Kidney epithelial cell (primary cell): ENCODE measurements around the gene CCDC158. TPM values are rescaled to one million over a fixed set of nuclear protein-coding genes. Genes with fewer than 3 reads are reported as not detected.
"Not testable (repeated sequence)": the region's sequence is repeated elsewhere in the genome, so short reads cannot be mapped to it uniquely, and the experiment has no call there.

Source experiments
- DNase-seq: peaks from one replicate; pipeline ENCODE4 v3.0.0-alpha.2; 2010; ENCODE audit warnings: low read depth
- H3K27me3 ChIP-seq: 2 replicates; pipeline ENCODE4 v1.6.0; 2011; ENCODE audit warnings: low read length; ENCODE audit not compliant: control insufficient read depth, insufficient read depth
- H3K36me3 ChIP-seq: 2 replicates; pipeline ENCODE4 v1.5.1; 2011; ENCODE audit warnings: low read length; ENCODE audit not compliant: control insufficient read depth, insufficient read depth
- H3K4me3 ChIP-seq: 2 replicates; pipeline ENCODE4 v1.5.1; 2011; ENCODE audit warnings: low read depth, mild to moderate bottlenecking, control low read depth, low read length
- CTCF ChIP-seq: IDR thresholded peaks from 2 replicates; pipeline ENCODE4 v1.5.1; 2011; ENCODE audit warnings: mild to moderate bottlenecking, moderate library complexity, low read length, control low read depth, inconsistent platforms; ENCODE audit not compliant: insufficient read depth, poor library complexity, severe bottlenecking
- total RNA-seq: library from RNA; depleted of rRNA; stranded (reverse); fragments of >200 nt; gene quantifications from 2 replicates; pipeline ENCODE4 v1.2.3, GENCODE V29; 2015

Gene CCDC158
- total RNA-seq, 1 donor from 2014 or later = 0.84 TPM

- Histone ChIP-seq H3K36me3 (no peaks in the 10 kb centered on the region), H3K4me3 (no peak overlapping the region), H3K27me3 (no peaks in the 10 kb centered on the region)
- TF ChIP-seq CTCF = no peak
- DNase-seq = no peak
Observed at GRCh38 chr4:76300012-76300411, 120.9 kb downstream of the CCDC158 start.

DNA sequence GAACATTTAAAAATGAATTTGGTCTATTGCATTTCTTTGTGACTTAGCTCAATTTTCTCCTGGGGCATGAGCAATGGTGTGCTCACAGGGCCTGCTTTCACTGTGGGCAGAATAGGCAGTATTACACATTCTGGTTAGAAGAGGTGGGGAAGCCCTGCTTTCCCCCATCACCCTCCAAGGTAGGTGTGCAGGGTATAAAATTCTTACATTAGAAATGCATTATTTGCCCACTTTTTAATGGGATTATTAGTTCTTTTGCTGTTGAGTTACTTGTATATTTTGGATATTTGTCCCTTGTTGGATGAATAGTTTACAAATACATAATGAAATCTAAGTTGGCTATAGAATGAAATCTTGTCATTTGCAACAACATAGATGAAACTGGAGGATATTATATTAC is 122.7 kb downstream of the CCDC158 start:
- TF ChIP-seq CTCF = no peak
- no peaks in the 10 kb centered on the region for H3K27me3 ChIP-seq
- H3K4me3 ChIP-seq = no peak overlapping the region
- H3K36me3 ChIP-seq = no peaks in the 10 kb centered on the region
- DNase-seq = no peak

- Histone ChIP-seq H3K4me3 (no peak overlapping the region), H3K36me3 (no peaks in the 10 kb centered on the region), H3K27me3 (no peaks in the 10 kb centered on the region)
- no peak for TF ChIP-seq CTCF
- no peak for DNase-seq
Observed at GRCh38 chr4:76296286-76296820, 124.6 kb downstream of the CCDC158 start.

DNA sequence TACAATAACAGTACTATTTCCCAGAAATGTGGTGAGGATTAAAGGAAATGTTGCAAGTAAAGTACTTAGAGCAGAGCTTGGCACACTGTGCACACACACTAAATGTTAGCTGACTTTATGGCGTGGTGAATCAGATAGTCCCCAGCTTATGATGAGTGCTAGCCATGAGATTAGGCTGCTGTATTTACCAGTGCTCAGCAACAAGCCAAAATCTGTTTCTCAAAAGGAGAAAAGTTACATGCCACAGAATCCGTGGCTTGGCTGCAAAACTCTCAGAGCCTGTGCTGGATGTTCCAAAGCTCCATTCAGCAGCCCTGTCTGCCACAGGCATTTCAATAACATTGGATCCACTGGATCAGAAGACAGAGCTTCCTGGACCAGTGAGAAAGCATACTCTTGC is 127.2 kb downstream of the CCDC158 start:
- H3K27me3 ChIP-seq = no peaks in the 10 kb centered on the region
- no peak for DNase-seq
- H3K4me3 ChIP-seq = no peak overlapping the region
- TF ChIP-seq CTCF = no peak
- H3K36me3 ChIP-seq = no peaks in the 10 kb centered on the region

DNA sequence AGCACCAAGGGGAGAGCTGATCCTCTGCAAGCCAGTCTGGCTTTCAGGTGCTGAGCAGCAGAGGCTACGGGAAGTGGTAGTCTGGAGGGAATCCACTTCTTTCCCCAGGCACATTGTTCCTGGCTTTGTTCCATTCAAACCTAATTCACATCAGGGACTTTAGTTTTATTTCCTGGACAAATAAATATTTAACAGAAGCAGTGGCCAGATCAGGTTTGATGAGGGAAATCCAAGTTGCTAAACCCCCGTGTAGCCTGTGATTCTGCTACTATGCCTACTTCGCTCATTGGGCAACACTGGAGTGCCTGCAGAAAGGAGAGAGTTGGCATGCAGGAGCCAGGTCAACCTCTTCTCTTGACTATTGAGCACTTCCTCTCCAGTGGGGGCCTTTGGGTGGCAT is 128.2 kb downstream of the CCDC158 start:
- no peak for DNase-seq
- H3K36me3 ChIP-seq = no peaks in the 10 kb centered on the region
- no peaks in the 10 kb centered on the region for H3K27me3 ChIP-seq
- H3K4me3 ChIP-seq = no peak overlapping the region
- no peak for TF ChIP-seq CTCF

GRCh38 chr4:76287811-76288210 is 133.1 kb downstream of the CCDC158 start:
- H3K4me3 ChIP-seq, DNase-seq, H3K27me3 ChIP-seq, H3K36me3 ChIP-seq: not testable (repeated sequence)
